ENCODE measurements around the gene SMYD3.

Gene SMYD3

GRCh38 chr1:246506674-246507481 is at the start of gene SMYD3:
SMYD3 (minus strand) TSS chr1:246507279.
- peak within 1 kb of the TSS; percentile 84 for H2AFZ ChIP-seq (ENCODE audit: low read depth, low read length, severe bottlenecking)
- peak within 1 kb of the TSS; percentile 77 for H3K9ac ChIP-seq (ENCODE audit: low read length)
- no peaks in the 10 kb centered on the region for H3K9me2 ChIP-seq (replicated peaks; ENCODE audit: insufficient read depth, low read length)
- H3K4me3 ChIP-seq (ENCODE audit: insufficient read depth, low read length, poor library complexity, severe bottlenecking), result peak within 1 kb of the TSS; percentile 84
- H4K20me1 ChIP-seq (ENCODE audit: low read depth, low read length), result no peaks in the 10 kb centered on the region
- TF ChIP-seq, protein P1, sequence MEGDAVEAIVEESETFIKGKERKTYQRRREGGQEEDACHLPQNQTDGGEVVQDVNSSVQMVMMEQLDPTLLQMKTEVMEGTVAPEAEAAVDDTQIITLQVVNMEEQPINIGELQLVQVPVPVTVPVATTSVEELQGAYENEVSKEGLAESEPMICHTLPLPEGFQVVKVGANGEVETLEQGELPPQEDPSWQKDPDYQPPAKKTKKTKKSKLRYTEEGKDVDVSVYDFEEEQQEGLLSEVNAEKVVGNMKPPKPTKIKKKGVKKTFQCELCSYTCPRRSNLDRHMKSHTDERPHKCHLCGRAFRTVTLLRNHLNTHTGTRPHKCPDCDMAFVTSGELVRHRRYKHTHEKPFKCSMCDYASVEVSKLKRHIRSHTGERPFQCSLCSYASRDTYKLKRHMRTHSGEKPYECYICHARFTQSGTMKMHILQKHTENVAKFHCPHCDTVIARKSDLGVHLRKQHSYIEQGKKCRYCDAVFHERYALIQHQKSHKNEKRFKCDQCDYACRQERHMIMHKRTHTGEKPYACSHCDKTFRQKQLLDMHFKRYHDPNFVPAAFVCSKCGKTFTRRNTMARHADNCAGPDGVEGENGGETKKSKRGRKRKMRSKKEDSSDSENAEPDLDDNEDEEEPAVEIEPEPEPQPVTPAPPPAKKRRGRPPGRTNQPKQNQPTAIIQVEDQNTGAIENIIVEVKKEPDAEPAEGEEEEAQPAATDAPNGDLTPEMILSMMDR (IDR thresholded peaks at IDR 0.05; ENCODE audit: insufficient read depth, low read length, poor library complexity, severe bottlenecking), result no peak
- no peak for TF ChIP-seq EZH2phosphoT487 (conservative IDR thresholded peaks at IDR 0.05; ENCODE audit: low read length)
- peaks cover 19% of the 10 kb centered on the region; the same call in 1 of the 2 replicates for H3K79me2 ChIP-seq (ENCODE audit: insufficient read depth, low read length)
- no peak within 1 kb of the TSS for H3K27ac ChIP-seq (ENCODE audit: low read depth, low read length)
- H3K36me3 ChIP-seq (ENCODE audit: low read length), result no peaks in the 10 kb centered on the region
- H3K9me3 ChIP-seq (ENCODE audit: insufficient read depth, low read length), result no peaks in the 10 kb centered on the region
- H3K27me3 ChIP-seq (ENCODE audit: low read length), result no peaks in the 10 kb centered on the region
- peak within 1 kb of the TSS; percentile 59 for H3K4me2 ChIP-seq (ENCODE audit: low read depth, low read length, poor library complexity, severe bottlenecking)
- H3F3A ChIP-seq (ENCODE audit: insufficient read depth), result 0 out of 2 replicates have a peak, but pooled peaks cover 4% of the 10 kb centered on the region

GRCh38 chr1:246554201-246554600 is 47.1 kb upstream of the SMYD3 start:
- H3K27ac ChIP-seq (ENCODE audit: low read depth, low read length), result no peak overlapping the region
- H2AFZ ChIP-seq (ENCODE audit: low read depth, low read length, severe bottlenecking), result no peak overlapping the region
- H3K4me2 ChIP-seq (ENCODE audit: low read depth, low read length, poor library complexity, severe bottlenecking), result no peak overlapping the region
- no peaks in the 10 kb centered on the region for H3K9me3 ChIP-seq (ENCODE audit: insufficient read depth, low read length)
- H4K20me1 ChIP-seq (ENCODE audit: low read depth, low read length), result no peaks in the 10 kb centered on the region
- peaks cover 5% of the 10 kb centered on the region; the same call in 1 of the 2 replicates for H3K36me3 ChIP-seq (ENCODE audit: low read length)
- peaks cover 9% of the 10 kb centered on the region for H3K79me2 ChIP-seq (ENCODE audit: insufficient read depth, low read length)
- H3F3A ChIP-seq (ENCODE audit: insufficient read depth), result no peaks in the 10 kb centered on the region
- H3K9me2 ChIP-seq (replicated peaks; ENCODE audit: insufficient read depth, low read length), result no peaks in the 10 kb centered on the region
- no peaks in the 10 kb centered on the region for H3K27me3 ChIP-seq (ENCODE audit: low read length)
- H3K4me3 ChIP-seq (ENCODE audit: insufficient read depth, low read length, poor library complexity, severe bottlenecking), result no peak overlapping the region
- no peak for TF ChIP-seq EZH2phosphoT487 (conservative IDR thresholded peaks at IDR 0.05; ENCODE audit: low read length)
- TF ChIP-seq, protein P1 (IDR thresholded peaks at IDR 0.05; ENCODE audit: insufficient read depth, low read length, poor library complexity, severe bottlenecking), result no peak
- no peak overlapping the region for H3K9ac ChIP-seq (ENCODE audit: low read length)

- Histone ChIP-seq H3K27ac (ENCODE audit: low read depth, low read length) (no peak overlapping the region), H3K4me3 (ENCODE audit: insufficient read depth, low read length, poor library complexity, severe bottlenecking) (no peak overlapping the region), H3K9ac (ENCODE audit: low read length) (no peak overlapping the region), H3K4me2 (ENCODE audit: low read depth, low read length, poor library complexity, severe bottlenecking) (no peak overlapping the region), H3K9me3 (ENCODE audit: insufficient read depth, low read length) (no peaks in the 10 kb centered on the region), H3F3A (ENCODE audit: insufficient read depth) (no peaks in the 10 kb centered on the region), H4K20me1 (ENCODE audit: low read depth, low read length) (no peaks in the 10 kb centered on the region), H3K79me2 (ENCODE audit: insufficient read depth, low read length) (0 out of 2 replicates have a peak, but pooled peaks cover 6% of the 10 kb centered on the region), H3K9me2 (replicated peaks; ENCODE audit: insufficient read depth, low read length) (no peaks in the 10 kb centered on the region), H3K27me3 (ENCODE audit: low read length) (no peaks in the 10 kb centered on the region), H3K36me3 (ENCODE audit: low read length) (peaks cover 11% of the 10 kb centered on the region; the same call in 1 of the 2 replicates), H2AFZ (ENCODE audit: low read depth, low read length, severe bottlenecking) (no peak overlapping the region)
- TF ChIP-seq, protein P1 (IDR thresholded peaks at IDR 0.05; ENCODE audit: insufficient read depth, low read length, poor library complexity, severe bottlenecking), result no peak
- TF ChIP-seq EZH2phosphoT487 (conservative IDR thresholded peaks at IDR 0.05; ENCODE audit: low read length), result no peak
These were observed 45.0 kb upstream of the SMYD3 start for GRCh38 chr1:246552110-246552509.
